Transverse colon (tissue), 4 donors: Measurements from ENCODE around the gene CCDC69.
"Not testable (repeated sequence)": the region's sequence is repeated elsewhere in the genome, so short reads cannot be mapped to it uniquely, and the experiment has no call there.

ENCODE experiments used
- EP300 ChIP-seq: sonication (generic); formaldehyde crosslinking; IDR thresholded peaks from one replicate; pipeline ENCODE4 v1.6.1; 2017; ENCODE audit warnings: antibody characterized with exemption, low read depth
- POLR2A ChIP-seq: fragments of 450-650 bp; IDR thresholded peaks from one replicate; pipeline ENCODE4 v1.6.1; 2016; ENCODE audit warnings: antibody characterized with exemption, mild to moderate bottlenecking, moderate library complexity
- POLR2AphosphoS5 ChIP-seq, 3 donors: sonication (generic); formaldehyde crosslinking; IDR thresholded peaks; one replicate each; pipeline ENCODE4 v1.6.1; 2016; ENCODE audit warnings: antibody characterized with exemption in 3 of 3
- TF ChIP-seq, protein P1 (sequence below), 5 experiments: fragments of 200-600 bp in 3 of 5; fragments of 450-650 bp in 2 of 5; sonication (generic) in 3 of 5; IDR thresholded peaks; 1 replicate in 2 of 5; 2 replicates in 3 of 5; pipeline ENCODE4 v1.5.1; 2016 to 2017; ENCODE audit warnings: antibody characterized with exemption in 5 of 5, inconsistent platforms in 3 of 5, mild to moderate bottlenecking in 2 of 5, moderate library complexity in 1 of 5

- TF ChIP-seq, protein P1, sequence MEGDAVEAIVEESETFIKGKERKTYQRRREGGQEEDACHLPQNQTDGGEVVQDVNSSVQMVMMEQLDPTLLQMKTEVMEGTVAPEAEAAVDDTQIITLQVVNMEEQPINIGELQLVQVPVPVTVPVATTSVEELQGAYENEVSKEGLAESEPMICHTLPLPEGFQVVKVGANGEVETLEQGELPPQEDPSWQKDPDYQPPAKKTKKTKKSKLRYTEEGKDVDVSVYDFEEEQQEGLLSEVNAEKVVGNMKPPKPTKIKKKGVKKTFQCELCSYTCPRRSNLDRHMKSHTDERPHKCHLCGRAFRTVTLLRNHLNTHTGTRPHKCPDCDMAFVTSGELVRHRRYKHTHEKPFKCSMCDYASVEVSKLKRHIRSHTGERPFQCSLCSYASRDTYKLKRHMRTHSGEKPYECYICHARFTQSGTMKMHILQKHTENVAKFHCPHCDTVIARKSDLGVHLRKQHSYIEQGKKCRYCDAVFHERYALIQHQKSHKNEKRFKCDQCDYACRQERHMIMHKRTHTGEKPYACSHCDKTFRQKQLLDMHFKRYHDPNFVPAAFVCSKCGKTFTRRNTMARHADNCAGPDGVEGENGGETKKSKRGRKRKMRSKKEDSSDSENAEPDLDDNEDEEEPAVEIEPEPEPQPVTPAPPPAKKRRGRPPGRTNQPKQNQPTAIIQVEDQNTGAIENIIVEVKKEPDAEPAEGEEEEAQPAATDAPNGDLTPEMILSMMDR (IDR thresholded peaks at IDR 0.05), result not testable (repeated sequence)
- TF ChIP-seq POLR2A; POLR2AphosphoS5 (IDR thresholded peaks at IDR 0.05); EP300: not testable (repeated sequence)
These were observed 11.3 kb upstream of the CCDC69 start for GRCh38 chr5:151235239-151235571.
